MM.1S (cell line): ENCODE data around the gene ARFGEF2.

Source experiments
- CTCF ChIP-seq: fragments of 300-600 bp; sonication (generic); IDR thresholded peaks from 2 replicates; pipeline ENCODE4 v1.5.1; 2016; ENCODE audit warnings: antibody characterized with exemption, low read length, mixed read lengths
- EZH2 ChIP-seq: fragments of 300-600 bp; sonication (generic); optimal IDR thresholded peaks from 2 replicates; pipeline ENCODE3; 2017; ENCODE audit warnings: low read depth, mild to moderate bottlenecking, antibody characterized with exemption, low read length, mixed read lengths

- TF ChIP-seq EZH2 (no peak), CTCF (no peak)
These were observed 31.1 kb downstream of the ARFGEF2 start for GRCh38 chr20:48952656-48953055.
